Mesenchymal stem cell (in vitro differentiated cells and primary cell): ENCODE measurements around the gene CLN3.
"Not testable (repeated sequence)": the region's sequence is repeated elsewhere in the genome, so short reads cannot be mapped to it uniquely, and the experiment has no call there.

Experiments
- DNase-seq: peaks from one replicate; pipeline ENCODE4 v3.0.0-alpha.2; 2013
- H2AFZ ChIP-seq: one replicate; pipeline ENCODE4 v1.6.1; 2013; ENCODE audit warnings: low read depth, mild to moderate bottlenecking, control low read depth, inconsistent platforms, low read length, moderate library complexity
- H2AK5ac ChIP-seq: 2 replicates; pipeline ENCODE4 v1.6.1; 2013; ENCODE audit warnings: low read length, moderate library complexity, mild to moderate bottlenecking, inconsistent platforms; ENCODE audit not compliant: severe bottlenecking
- H2BK120ac ChIP-seq: one replicate; pipeline ENCODE4 v1.6.1; 2013; ENCODE audit warnings: low read depth, mild to moderate bottlenecking, inconsistent platforms, low read length, moderate library complexity
- H2BK12ac ChIP-seq, 2 experiments: one replicate each; pipeline ENCODE4 v1.6.1; 2013; ENCODE audit warnings: inconsistent platforms in 2 of 2, low read length in 2 of 2, mild to moderate bottlenecking in 2 of 2, moderate library complexity in 2 of 2, control low read depth in 1 of 2
- H2BK15ac ChIP-seq: one replicate; pipeline ENCODE4 v1.6.1; 2013; ENCODE audit warnings: mild to moderate bottlenecking, low read depth, inconsistent platforms; ENCODE audit not compliant: poor library complexity, severe bottlenecking
- H2BK5ac ChIP-seq: 2 replicates; pipeline ENCODE4 v1.6.1; 2013; ENCODE audit warnings: low read depth, mild to moderate bottlenecking, low read length, control low read depth, inconsistent platforms; ENCODE audit not compliant: poor library complexity, severe bottlenecking
- H3K14ac ChIP-seq, 2 experiments: one replicate each; pipeline ENCODE4 v1.6.1; 2013; ENCODE audit warnings: inconsistent platforms in 2 of 2, low read length in 2 of 2, control low read depth in 1 of 2, mild to moderate bottlenecking in 1 of 2, moderate library complexity in 1 of 2
- H3K18ac ChIP-seq, 2 experiments: one replicate each; pipeline ENCODE4 v1.6.1; 2013; ENCODE audit warnings: inconsistent platforms in 2 of 2, low read length in 2 of 2, control low read depth in 1 of 2, low read depth in 1 of 2, mild to moderate bottlenecking in 1 of 2
- H3K23ac ChIP-seq, 2 experiments: one replicate each; pipeline ENCODE4 v1.6.1; 2013; ENCODE audit warnings: inconsistent platforms in 2 of 2, low read length in 2 of 2, mild to moderate bottlenecking in 2 of 2, moderate library complexity in 2 of 2, control low read depth in 1 of 2
- H3K27ac ChIP-seq: 2 replicates; pipeline ENCODE4 v1.5.1; 2013; ENCODE audit warnings: mild to moderate bottlenecking, moderate library complexity, low read length, control low read depth, inconsistent platforms; ENCODE audit not compliant: poor library complexity, severe bottlenecking
- H3K27me3 ChIP-seq, 2 experiments: 2 replicates each; pipeline versions ENCODE4 v1.6.1 to v1.7.0; 2013; ENCODE audit warnings: low read length in 2 of 2, mild to moderate bottlenecking in 2 of 2, moderate library complexity in 2 of 2, control low read depth in 1 of 2, inconsistent platforms in 1 of 2; ENCODE audit not compliant: control insufficient read depth in 1 of 2, insufficient read depth in 1 of 2
- H3K36me3 ChIP-seq, 2 experiments: 2 replicates each; pipeline versions ENCODE4 v1.6.1 to v1.7.0; 2013; ENCODE audit warnings: low read length in 2 of 2, control low read depth in 1 of 2, inconsistent platforms in 1 of 2, low read depth in 1 of 2, mild to moderate bottlenecking in 1 of 2; ENCODE audit not compliant: insufficient read depth in 2 of 2, control insufficient read depth in 1 of 2
- H3K4ac ChIP-seq, 2 experiments: one replicate each; pipeline ENCODE4 v1.6.1; 2013; ENCODE audit warnings: inconsistent platforms in 2 of 2, low read length in 2 of 2, mild to moderate bottlenecking in 2 of 2, moderate library complexity in 2 of 2, control low read depth in 1 of 2, low read depth in 1 of 2
- H3K4me1 ChIP-seq: 2 replicates; pipeline ENCODE4 v1.6.1; 2013; ENCODE audit warnings: low read depth, low read length, control low read depth; ENCODE audit not compliant: control insufficient read depth, insufficient read depth
- H3K4me2 ChIP-seq: 2 replicates; pipeline ENCODE4 v1.6.1; 2013; ENCODE audit warnings: low read length, mild to moderate bottlenecking, inconsistent platforms; ENCODE audit not compliant: poor library complexity, severe bottlenecking
- H3K4me3 ChIP-seq, 2 experiments: 2 replicates each; pipeline versions ENCODE4 v1.5.1 to v1.7.0; 2013; ENCODE audit warnings: low read length in 2 of 2, mild to moderate bottlenecking in 2 of 2, control low read depth in 1 of 2, low read depth in 1 of 2; ENCODE audit not compliant: insufficient read depth in 1 of 2
- H3K79me1 ChIP-seq: replicated peaks from 2 replicates; pipeline ENCODE4 v1.6.1; 2013; ENCODE audit warnings: mild to moderate bottlenecking, control low read depth, low read length, inconsistent platforms; ENCODE audit not compliant: poor library complexity, severe bottlenecking
- H3K9ac ChIP-seq: 2 replicates; pipeline ENCODE4 v1.7.0; 2013; ENCODE audit warnings: mild to moderate bottlenecking, low read length, moderate library complexity
- H3K9me3 ChIP-seq: 2 replicates; pipeline ENCODE4 v1.7.0; 2013; ENCODE audit warnings: mild to moderate bottlenecking, low read length; ENCODE audit not compliant: control insufficient read depth
- H4K8ac ChIP-seq: one replicate; pipeline ENCODE4 v1.6.1; 2013; ENCODE audit warnings: inconsistent platforms, mild to moderate bottlenecking, low read length, moderate library complexity
- H4K91ac ChIP-seq: one replicate; pipeline ENCODE4 v1.6.1; 2013; ENCODE audit warnings: mild to moderate bottlenecking, low read length, inconsistent platforms
- WGBS: methylation state at CpG from one replicate; pipeline ENCODE4 v1.1.7; 2013; ENCODE audit warnings: mixed read lengths; 5-methylcytosine and 5-hydroxymethylcytosine counted together

The CLN3 gene

GRCh38 chr16:28473714-28474265, 18.1 kb downstream of the CLN3 start:
- Histone ChIP-seq H2BK5ac (no peak overlapping the region), H2AK5ac (no peak overlapping the region)
- 92% methylated on average over 6 of the region's 8 CpGs for WGBS

GRCh38 chr16:28447081-28447480, 44.8 kb downstream of the CLN3 start:
- not testable (repeated sequence) for H3K27me3 ChIP-seq, H3K4ac ChIP-seq, DNase-seq, H3K9me3 ChIP-seq, H2AK5ac ChIP-seq, H2BK12ac ChIP-seq, H2BK120ac ChIP-seq, H3K79me1 ChIP-seq, H3K9ac ChIP-seq, H2BK5ac ChIP-seq, H2AFZ ChIP-seq, H4K8ac ChIP-seq, H3K27ac ChIP-seq, H3K18ac ChIP-seq, H3K4me2 ChIP-seq, H3K23ac ChIP-seq, H3K36me3 ChIP-seq, H3K4me3 ChIP-seq, H3K14ac ChIP-seq, H3K4me1 ChIP-seq, H4K91ac ChIP-seq, H2BK15ac ChIP-seq
- WGBS: no CpG with 5 or more reads among the region's 6 CpGs

More at GRCh38 chr16:28473714-28474265, 18.1 kb downstream of the CLN3 start:
- H2AFZ ChIP-seq: no peak overlapping the region
- H2BK120ac ChIP-seq: no peak overlapping the region
- no peak overlapping the region for H4K91ac ChIP-seq
- H3K79me1 ChIP-seq: no peaks in the 10 kb centered on the region
- no peak overlapping the region for H2BK12ac ChIP-seq
- no peak overlapping the region for H2BK15ac ChIP-seq
- no peaks in the 10 kb centered on the region for H3K27me3 ChIP-seq
- H3K4ac ChIP-seq: no peak overlapping the region
- H3K4me3 ChIP-seq: no peak overlapping the region
- no peak overlapping the region for H3K9ac ChIP-seq
- H3K23ac ChIP-seq: no peak overlapping the region
- no peak overlapping the region for H3K18ac ChIP-seq
- no peak overlapping the region for H3K27ac ChIP-seq
- no peak overlapping the region for H3K4me2 ChIP-seq
- H3K4me1 ChIP-seq: no peaks in the 10 kb centered on the region
- H3K14ac ChIP-seq: no peak overlapping the region
- H3K9me3 ChIP-seq: no peaks in the 10 kb centered on the region
- peaks cover 25 to 37% of the 10 kb centered on the region in 2 experiments for H3K36me3 ChIP-seq
- DNase-seq: no peak
- no peak overlapping the region for H4K8ac ChIP-seq

- not testable (repeated sequence) for H3K4ac ChIP-seq, H2BK120ac ChIP-seq, H2AFZ ChIP-seq, H3K4me1 ChIP-seq, DNase-seq, H2BK5ac ChIP-seq, H3K23ac ChIP-seq, H2AK5ac ChIP-seq, H2BK15ac ChIP-seq, H3K9me3 ChIP-seq, H3K36me3 ChIP-seq, H3K27me3 ChIP-seq, H3K27ac ChIP-seq, H3K9ac ChIP-seq, H3K18ac ChIP-seq, H4K8ac ChIP-seq, H3K4me2 ChIP-seq, H4K91ac ChIP-seq, H2BK12ac ChIP-seq, H3K79me1 ChIP-seq, H3K4me3 ChIP-seq, H3K14ac ChIP-seq
- no CpG with 5 or more reads among the region's 4 CpGs for WGBS
These were observed 45.5 kb downstream of the CLN3 start for GRCh38 chr16:28446388-28446787.

- WGBS: no CpG with 5 or more reads among the region's 6 CpGs
These were observed 47.9 kb downstream of the CLN3 start for GRCh38 chr16:28443943-28444342.

More at GRCh38 chr16:28443943-28444342, 47.9 kb downstream of the CLN3 start:
- not testable (repeated sequence) for H3K9me3 ChIP-seq, H2BK15ac ChIP-seq, H4K91ac ChIP-seq, H2AFZ ChIP-seq, H3K4me3 ChIP-seq, H3K4ac ChIP-seq, H2AK5ac ChIP-seq, H2BK5ac ChIP-seq, H3K27ac ChIP-seq, H3K4me2 ChIP-seq, H3K23ac ChIP-seq, DNase-seq, H3K79me1 ChIP-seq, H3K14ac ChIP-seq, H3K18ac ChIP-seq, H3K4me1 ChIP-seq, H3K9ac ChIP-seq, H2BK12ac ChIP-seq, H4K8ac ChIP-seq, H3K36me3 ChIP-seq, H3K27me3 ChIP-seq, H2BK120ac ChIP-seq
